Gastrocnemius medialis (tissue), 4 donors: ENCODE data around the gene IL12B.

ENCODE experiments used
- POLR2A ChIP-seq, 2 donors: fragments of 450-650 bp; IDR thresholded peaks; one replicate each; pipeline ENCODE4 v1.6.1; 2017; ENCODE audit warnings: antibody characterized with exemption in 2 of 2, mild to moderate bottlenecking in 2 of 2, moderate library complexity in 2 of 2
- TF ChIP-seq, protein P1 (sequence below), 5 experiments: fragments of 450-650 bp in 3 of 5; fragments of 200-600 bp in 2 of 5; sonication (generic) in 2 of 5; IDR thresholded peaks in 4 of 5; conservative IDR thresholded peaks in 1 of 5; 1 replicate in 4 of 5; 2 replicates in 1 of 5; pipeline ENCODE4 v1.5.1; 2016 to 2019; ENCODE audit warnings: antibody characterized with exemption in 5 of 5, mild to moderate bottlenecking in 3 of 5, moderate library complexity in 3 of 5

DNA sequence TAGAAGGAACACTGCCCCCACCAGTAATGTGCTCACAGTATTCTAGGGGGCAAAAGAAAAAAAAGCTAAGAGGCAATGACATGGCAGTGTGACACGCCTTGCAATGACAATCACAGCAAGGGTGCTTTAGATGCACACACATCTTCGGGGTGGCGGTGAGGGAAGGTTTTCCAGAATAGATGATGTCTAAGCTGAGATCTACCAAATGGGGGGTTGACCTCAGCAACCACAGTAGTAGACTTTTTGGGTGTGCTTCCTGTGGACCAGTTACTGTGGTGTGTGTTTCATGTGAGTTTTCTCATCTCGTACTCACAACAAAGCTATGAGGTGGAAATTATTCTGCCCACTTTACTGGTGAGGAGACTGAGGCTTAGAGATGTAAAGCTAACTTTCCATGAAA is 10.2 kb upstream of the IL12B start:
- TF ChIP-seq, protein P1, sequence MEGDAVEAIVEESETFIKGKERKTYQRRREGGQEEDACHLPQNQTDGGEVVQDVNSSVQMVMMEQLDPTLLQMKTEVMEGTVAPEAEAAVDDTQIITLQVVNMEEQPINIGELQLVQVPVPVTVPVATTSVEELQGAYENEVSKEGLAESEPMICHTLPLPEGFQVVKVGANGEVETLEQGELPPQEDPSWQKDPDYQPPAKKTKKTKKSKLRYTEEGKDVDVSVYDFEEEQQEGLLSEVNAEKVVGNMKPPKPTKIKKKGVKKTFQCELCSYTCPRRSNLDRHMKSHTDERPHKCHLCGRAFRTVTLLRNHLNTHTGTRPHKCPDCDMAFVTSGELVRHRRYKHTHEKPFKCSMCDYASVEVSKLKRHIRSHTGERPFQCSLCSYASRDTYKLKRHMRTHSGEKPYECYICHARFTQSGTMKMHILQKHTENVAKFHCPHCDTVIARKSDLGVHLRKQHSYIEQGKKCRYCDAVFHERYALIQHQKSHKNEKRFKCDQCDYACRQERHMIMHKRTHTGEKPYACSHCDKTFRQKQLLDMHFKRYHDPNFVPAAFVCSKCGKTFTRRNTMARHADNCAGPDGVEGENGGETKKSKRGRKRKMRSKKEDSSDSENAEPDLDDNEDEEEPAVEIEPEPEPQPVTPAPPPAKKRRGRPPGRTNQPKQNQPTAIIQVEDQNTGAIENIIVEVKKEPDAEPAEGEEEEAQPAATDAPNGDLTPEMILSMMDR (IDR thresholded peaks at IDR 0.05 in 4 of 5, conservative IDR thresholded peaks at IDR 0.05 in 1 of 5): no peak
- no peak for TF ChIP-seq POLR2A (IDR thresholded peaks at IDR 0.05)
